Keratinocyte (primary cell): ENCODE results near the gene CXCL1. TPM values are rescaled to one million over a fixed set of nuclear protein-coding genes. Genes with fewer than 3 reads are reported as not detected.

ENCODE experiments used
- DNase-seq: peaks from one replicate; pipeline ENCODE4 v3.0.0-alpha.2; 2011; ENCODE audit warnings: low read depth, missing footprints, low spot score
- FAIRE-seq: peaks from 2 replicates; lab custom pipeline; 2011; peaks lifted over from hg19 to GRCh38; lab: Jason Lieb, UNC
- H2AFZ ChIP-seq: 2 replicates; pipeline ENCODE4 v1.6.0; 2012; ENCODE audit warnings: low read length, control low read depth, inconsistent platforms; ENCODE audit not compliant: control insufficient read depth
- H3K27ac ChIP-seq: 2 replicates; pipeline ENCODE4 v1.5.1; 2011; ENCODE audit warnings: low read length; ENCODE audit not compliant: control insufficient read depth, insufficient read depth
- H3K27me3 ChIP-seq: 3 replicates; pipeline ENCODE4 v1.6.0; 2011; ENCODE audit warnings: low read length; ENCODE audit not compliant: control insufficient read depth, insufficient read depth; ENCODE audit errors: extremely low read depth
- H3K36me3 ChIP-seq, 2 experiments: 2 replicates in 1 of 2; 3 replicates in 1 of 2; pipeline ENCODE4 v1.5.1; 2011; ENCODE audit warnings: low read length in 2 of 2, mild to moderate bottlenecking in 1 of 2; ENCODE audit not compliant: control insufficient read depth in 2 of 2, insufficient read depth in 2 of 2; ENCODE audit errors: extremely low read depth in 1 of 2
- H3K4me1 ChIP-seq: 3 replicates; pipeline ENCODE4 v1.5.1; 2011; ENCODE audit warnings: low read length; ENCODE audit not compliant: control insufficient read depth, insufficient read depth; ENCODE audit errors: extremely low read depth
- H3K4me2 ChIP-seq: 3 replicates; pipeline ENCODE4 v1.6.0; 2011; ENCODE audit warnings: low read depth, low read length; ENCODE audit not compliant: control insufficient read depth, insufficient read depth; ENCODE audit errors: extremely low read depth
- H3K4me3 ChIP-seq, 3 experiments: fragments of 200-600 bp in 1 of 3; sonication (generic) in 1 of 3; 2 replicates in 2 of 3; 3 replicates in 1 of 3; pipeline ENCODE4 v1.5.1; 2011 to 2016; ENCODE audit warnings: low read length in 3 of 3, mild to moderate bottlenecking in 3 of 3, control low read depth in 2 of 3, inconsistent platforms in 1 of 3, low read depth in 1 of 3, mixed read lengths in 1 of 3, mixed run types in 1 of 3, moderate library complexity in 1 of 3; ENCODE audit not compliant: control insufficient read depth in 2 of 3, insufficient read depth in 2 of 3; ENCODE audit errors: extremely low read depth in 1 of 3
- H3K79me2 ChIP-seq: 2 replicates; pipeline ENCODE4 v1.6.0; 2012; ENCODE audit warnings: low read length; ENCODE audit not compliant: control insufficient read depth, insufficient read depth
- H3K9ac ChIP-seq: 3 replicates; pipeline ENCODE4 v1.6.0; 2011; ENCODE audit warnings: low read length; ENCODE audit not compliant: control insufficient read depth, insufficient read depth; ENCODE audit errors: extremely low read depth
- H3K9me1 ChIP-seq: 3 replicates; pipeline ENCODE4 v1.6.0; 2011; ENCODE audit warnings: low read length; ENCODE audit not compliant: control insufficient read depth, insufficient read depth; ENCODE audit errors: extremely low read depth
- H3K9me3 ChIP-seq: 2 replicates; pipeline ENCODE4 v1.5.1; 2012; ENCODE audit warnings: low read depth, low read length; ENCODE audit not compliant: control insufficient read depth
- H4K20me1 ChIP-seq: 3 replicates; pipeline ENCODE4 v1.6.0; 2011; ENCODE audit warnings: low read length; ENCODE audit not compliant: control insufficient read depth, insufficient read depth; ENCODE audit errors: extremely low read depth
- CTCF ChIP-seq, 3 experiments: IDR thresholded peaks in 1 of 3; conservative IDR thresholded peaks in 1 of 3; optimal IDR thresholded peaks in 1 of 3; 2 replicates in 2 of 3; 3 replicates in 1 of 3; pipeline versions ENCODE3 to v1.5.1; 2011; ENCODE audit warnings: low read length in 3 of 3, mild to moderate bottlenecking in 3 of 3, moderate library complexity in 2 of 3, control low read depth in 1 of 3, inconsistent platforms in 1 of 3; ENCODE audit not compliant: insufficient read depth in 2 of 3; ENCODE audit errors: extremely low read depth in 1 of 3
- EZH2 ChIP-seq: IDR thresholded peaks from one replicate; pipeline ENCODE4 v1.6.1; 2012; ENCODE audit warnings: inconsistent platforms, mild to moderate bottlenecking, low read length, moderate library complexity
- dilution Hi-C: fragments of 300-500 bp; cut with MboI; formaldehyde crosslinking; loops from one replicate; pipeline ENCODE4 v1.7.0; 2020; ENCODE audit warnings: low sequenced_read_pairs; ENCODE audit not compliant: extremely low pct_ligation_motif_present
- polyA plus RNA-seq, 5 experiments: library from polyadenylated mRNA; depleted of rRNA in 3 of 5; stranded (reverse) in 3 of 5; stranded (forward) in 1 of 5; unstranded in 1 of 5; fragments of >200 nt; gene quantifications; 1 replicate in 1 of 5; 2 replicates in 3 of 5; 3 replicates in 1 of 5; pipeline versions ENCODE4 v1.2.1 to v1.2.3, GENCODE V29; 2011 to 2012; ENCODE audit warnings: missing spikeins in 2 of 5, low read depth in 1 of 5, low replicate concordance in 1 of 5

CXCL1 gene
- polyA plus RNA-seq, 1 donor (not counting 4 experiments of a cell fraction or from before 2014, with no cell fraction given) = 35.5 TPM

GRCh38 chr4:73892966-73893365 is 23.8 kb downstream of the CXCL1 start:
- H3K4me2 ChIP-seq = no peak overlapping the region
- DNase-seq (no peak), FAIRE-seq (peak; percentile 48)
- no peaks in the 10 kb centered on the region for H3K9me1 ChIP-seq
- dilution Hi-C loops = no loop called here
- no peak overlapping the region for H3K4me3 ChIP-seq
- H3K79me2 ChIP-seq = no peaks in the 10 kb centered on the region
- no peak overlapping the region for H3K27ac ChIP-seq
- no peaks in the 10 kb centered on the region for H3K36me3 ChIP-seq
- no peaks in the 10 kb centered on the region for H3K9me3 ChIP-seq
- no peak overlapping the region for H2AFZ ChIP-seq
- no peaks in the 10 kb centered on the region for H3K4me1 ChIP-seq
- H3K9ac ChIP-seq = no peak overlapping the region
- H4K20me1 ChIP-seq = no peaks in the 10 kb centered on the region
- H3K27me3 ChIP-seq = no peaks in the 10 kb centered on the region
- no peak for TF ChIP-seq CTCF (optimal IDR thresholded peaks at IDR 0.05 in 1 of 3, IDR thresholded peaks at IDR 0.05 in 1 of 3, conservative IDR thresholded peaks at IDR 0.05 in 1 of 3; ENCODE audit: extremely low read depth in 1 of 3, insufficient read depth in 2 of 3, low read length in 3 of 3)
- no peak for TF ChIP-seq EZH2

GRCh38 chr4:73894001-73894400 is 24.8 kb downstream of the CXCL1 start:
- dilution Hi-C loops = no loop called here
- FAIRE-seq (no peak), DNase-seq (no peak)

More at GRCh38 chr4:73894001-73894400, 24.8 kb downstream of the CXCL1 start:
- no peaks in the 10 kb centered on the region for H3K4me1 ChIP-seq
- no peaks in the 10 kb centered on the region for H3K27me3 ChIP-seq
- no peak overlapping the region for H3K4me3 ChIP-seq
- TF ChIP-seq EZH2 = no peak
- no peak for TF ChIP-seq CTCF (optimal IDR thresholded peaks at IDR 0.05 in 1 of 3, IDR thresholded peaks at IDR 0.05 in 1 of 3, conservative IDR thresholded peaks at IDR 0.05 in 1 of 3; ENCODE audit: extremely low read depth in 1 of 3, insufficient read depth in 2 of 3, low read length in 3 of 3)
- no peak overlapping the region for H3K27ac ChIP-seq
- no peaks in the 10 kb centered on the region for H3K79me2 ChIP-seq
- H3K9me1 ChIP-seq = no peaks in the 10 kb centered on the region
- no peaks in the 10 kb centered on the region for H3K36me3 ChIP-seq
- no peak overlapping the region for H3K4me2 ChIP-seq
- no peaks in the 10 kb centered on the region for H4K20me1 ChIP-seq
- no peak overlapping the region for H2AFZ ChIP-seq
- H3K9ac ChIP-seq = no peak overlapping the region
- no peaks in the 10 kb centered on the region for H3K9me3 ChIP-seq
